Progenitor cell of endocrine pancreas (in vitro differentiated cells): ENCODE data around the gene CCDC102A. TPM values are rescaled to one million over a fixed set of nuclear protein-coding genes. Genes with fewer than 3 reads are reported as not detected.
"Not testable (repeated sequence)": the region's sequence is repeated elsewhere in the genome, so short reads cannot be mapped to it uniquely, and the experiment has no call there.

Experiments used
- DNase-seq: peaks from one replicate; pipeline ENCODE4 v3.0.0; 2021; ENCODE audit warnings: low spot score; ENCODE audit not compliant: unreplicated experiment
- H3K27ac Mint-ChIP-seq: 2 replicates; pipeline ENCODE4 v1.8.0; 2021; ENCODE audit warnings: mild to moderate bottlenecking, moderate library complexity, mixed read lengths
- H3K27me3 Mint-ChIP-seq: 2 replicates; pipeline ENCODE4 v1.8.0; 2021; ENCODE audit warnings: mixed read lengths
- H3K36me3 Mint-ChIP-seq: 2 replicates; pipeline ENCODE4 v1.8.0; 2022; ENCODE audit warnings: mixed read lengths; ENCODE audit not compliant: insufficient read depth
- H3K4me1 Mint-ChIP-seq: 2 replicates; pipeline ENCODE4 v1.8.0; 2021; ENCODE audit warnings: low read depth, mixed read lengths
- H3K4me3 Mint-ChIP-seq: 2 replicates; pipeline ENCODE4 v1.8.0; 2021; ENCODE audit warnings: low read depth, mild to moderate bottlenecking, moderate library complexity, mixed read lengths
- H3K9me3 Mint-ChIP-seq: 2 replicates; pipeline ENCODE4 v1.8.0; 2021; ENCODE audit warnings: low read depth, mixed read lengths
- total RNA-seq: library from RNA; stranded (reverse); gene quantifications from 2 replicates; pipeline ENCODE4 v1.2.1, GENCODE V29; 2021
- TF ChIP-seq, protein P1 (sequence below): fragments of 200-600 bp; sonication (generic); IDR thresholded peaks from one replicate; pipeline ENCODE4 v1.5.0; 2021; ENCODE audit warnings: antibody characterized with exemption, mild to moderate bottlenecking; ENCODE audit not compliant: unreplicated experiment

CCDC102A gene
- total RNA-seq, 1 donor from 2014 or later = 15.6 TPM

DNA sequence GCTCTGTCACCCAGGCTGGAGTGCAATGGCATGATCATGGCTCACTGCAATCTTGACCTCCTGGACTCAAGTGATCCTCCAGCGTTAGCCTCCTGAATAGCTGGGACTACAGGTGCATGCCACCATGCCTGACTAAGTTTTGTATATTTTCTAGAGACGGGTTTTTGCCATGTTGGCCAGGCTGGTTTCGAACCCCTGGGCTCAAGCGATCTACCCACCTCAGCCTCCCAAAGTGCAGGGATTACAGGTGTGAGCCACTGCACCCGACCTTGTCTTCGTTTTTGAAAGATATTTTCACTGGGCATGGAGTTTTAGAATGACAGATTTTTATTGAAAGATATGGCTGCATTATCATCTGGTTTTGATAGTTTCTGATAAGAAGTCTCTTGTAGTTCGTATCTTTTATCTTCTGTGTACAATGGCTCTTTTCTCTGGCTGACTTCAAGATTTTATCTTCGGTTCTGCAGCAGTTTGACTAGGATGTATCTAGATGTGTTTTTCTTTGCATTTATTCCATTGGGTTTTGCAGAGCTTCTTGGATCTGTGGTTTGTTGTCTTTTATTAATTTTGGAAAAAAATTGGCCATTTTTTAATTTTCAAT, 20.7 kb upstream of the CCDC102A start:
- no peak overlapping the region for H3K4me3 Mint-ChIP-seq
- H3K27ac Mint-ChIP-seq = no peak overlapping the region
- TF ChIP-seq, protein P1, sequence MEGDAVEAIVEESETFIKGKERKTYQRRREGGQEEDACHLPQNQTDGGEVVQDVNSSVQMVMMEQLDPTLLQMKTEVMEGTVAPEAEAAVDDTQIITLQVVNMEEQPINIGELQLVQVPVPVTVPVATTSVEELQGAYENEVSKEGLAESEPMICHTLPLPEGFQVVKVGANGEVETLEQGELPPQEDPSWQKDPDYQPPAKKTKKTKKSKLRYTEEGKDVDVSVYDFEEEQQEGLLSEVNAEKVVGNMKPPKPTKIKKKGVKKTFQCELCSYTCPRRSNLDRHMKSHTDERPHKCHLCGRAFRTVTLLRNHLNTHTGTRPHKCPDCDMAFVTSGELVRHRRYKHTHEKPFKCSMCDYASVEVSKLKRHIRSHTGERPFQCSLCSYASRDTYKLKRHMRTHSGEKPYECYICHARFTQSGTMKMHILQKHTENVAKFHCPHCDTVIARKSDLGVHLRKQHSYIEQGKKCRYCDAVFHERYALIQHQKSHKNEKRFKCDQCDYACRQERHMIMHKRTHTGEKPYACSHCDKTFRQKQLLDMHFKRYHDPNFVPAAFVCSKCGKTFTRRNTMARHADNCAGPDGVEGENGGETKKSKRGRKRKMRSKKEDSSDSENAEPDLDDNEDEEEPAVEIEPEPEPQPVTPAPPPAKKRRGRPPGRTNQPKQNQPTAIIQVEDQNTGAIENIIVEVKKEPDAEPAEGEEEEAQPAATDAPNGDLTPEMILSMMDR = no peak
- no peak for DNase-seq
- peaks cover 1% of the 10 kb centered on the region for H3K36me3 Mint-ChIP-seq
- peaks cover 8% of the 10 kb centered on the region for H3K27me3 Mint-ChIP-seq
- peaks cover 9% of the 10 kb centered on the region for H3K9me3 Mint-ChIP-seq
- no peaks in the 10 kb centered on the region for H3K4me1 Mint-ChIP-seq

DNA sequence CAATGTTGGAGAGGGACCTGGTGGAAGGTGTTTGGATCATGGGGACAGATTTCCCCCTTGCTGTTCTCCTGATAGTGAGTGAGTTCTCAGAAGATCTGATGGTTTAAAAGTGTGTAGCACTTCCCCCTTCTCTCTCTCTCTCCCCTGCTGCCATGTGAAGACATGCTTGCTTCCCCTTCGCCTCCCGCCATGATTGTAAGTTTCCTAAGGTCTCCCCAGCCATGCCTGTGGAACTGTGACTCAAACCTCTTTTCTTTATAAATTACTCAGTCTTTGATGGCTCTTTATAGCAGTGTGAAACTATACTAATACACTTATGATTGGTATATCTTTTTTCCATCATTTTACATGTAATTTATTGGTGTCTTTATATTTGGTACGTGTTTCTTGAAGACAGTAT, 19.5 kb upstream of the CCDC102A start:
- Mint-ChIP-seq H3K9me3 (peaks cover 3% of the 10 kb centered on the region), H3K36me3 (no peaks in the 10 kb centered on the region), H3K27ac (no peak overlapping the region), H3K27me3 (peaks cover 3% of the 10 kb centered on the region), H3K4me1 (no peaks in the 10 kb centered on the region), H3K4me3 (no peak overlapping the region)
- DNase-seq = no peak
- TF ChIP-seq, protein P1 = no peak

DNA sequence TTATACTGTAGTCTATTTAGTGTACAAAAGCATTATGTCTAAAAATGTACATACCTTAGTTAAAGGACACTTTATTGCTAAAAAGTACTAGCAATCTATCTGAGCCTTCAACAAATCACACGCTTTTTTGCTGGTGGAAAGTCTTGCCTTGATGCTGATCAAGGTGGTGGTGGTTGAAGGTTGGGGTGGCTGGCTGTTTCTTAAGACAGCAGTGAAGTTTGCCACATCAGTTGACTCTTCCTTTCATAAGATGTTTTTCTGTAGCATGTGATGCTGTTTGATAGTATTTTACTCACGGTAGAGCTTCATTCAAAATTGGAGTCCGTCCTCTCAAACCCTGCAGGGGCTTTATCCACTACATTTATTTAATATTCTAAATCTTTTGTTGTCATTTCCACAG, 14.7 kb upstream of the CCDC102A start:
- H3K27ac Mint-ChIP-seq = no peak overlapping the region
- no peak overlapping the region for H3K4me3 Mint-ChIP-seq
- H3K4me1 Mint-ChIP-seq = no peaks in the 10 kb centered on the region
- TF ChIP-seq, protein P1 = no peak
- no peaks in the 10 kb centered on the region for H3K9me3 Mint-ChIP-seq
- DNase-seq = no peak
- no peaks in the 10 kb centered on the region for H3K36me3 Mint-ChIP-seq
- no peaks in the 10 kb centered on the region for H3K27me3 Mint-ChIP-seq

DNA sequence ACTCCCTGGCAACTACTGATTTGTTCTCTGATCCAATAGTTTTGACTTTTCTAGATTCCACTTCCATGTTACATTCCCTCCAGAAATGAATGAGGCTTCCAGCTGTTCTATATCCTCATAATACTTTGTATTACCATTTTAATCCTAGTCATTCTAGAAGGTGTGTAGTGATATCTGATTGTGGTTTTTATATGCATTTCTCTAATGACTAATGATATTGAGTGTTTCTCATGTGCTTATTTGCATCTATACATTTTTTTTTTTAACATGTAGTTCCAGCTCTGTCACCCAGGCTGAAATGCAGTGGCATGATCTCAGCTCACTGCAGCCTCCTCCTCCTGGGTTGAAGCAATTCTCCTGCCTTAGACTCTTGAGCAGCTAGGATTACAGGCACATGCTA, 13.4 kb upstream of the CCDC102A start:
- H3K27ac Mint-ChIP-seq = no peak overlapping the region
- H3K4me3 Mint-ChIP-seq = no peak overlapping the region
- TF ChIP-seq, protein P1 = no peak
- no peaks in the 10 kb centered on the region for H3K27me3 Mint-ChIP-seq
- H3K36me3 Mint-ChIP-seq = no peaks in the 10 kb centered on the region
- no peak for DNase-seq
- no peaks in the 10 kb centered on the region for H3K4me1 Mint-ChIP-seq
- no peaks in the 10 kb centered on the region for H3K9me3 Mint-ChIP-seq

DNA sequence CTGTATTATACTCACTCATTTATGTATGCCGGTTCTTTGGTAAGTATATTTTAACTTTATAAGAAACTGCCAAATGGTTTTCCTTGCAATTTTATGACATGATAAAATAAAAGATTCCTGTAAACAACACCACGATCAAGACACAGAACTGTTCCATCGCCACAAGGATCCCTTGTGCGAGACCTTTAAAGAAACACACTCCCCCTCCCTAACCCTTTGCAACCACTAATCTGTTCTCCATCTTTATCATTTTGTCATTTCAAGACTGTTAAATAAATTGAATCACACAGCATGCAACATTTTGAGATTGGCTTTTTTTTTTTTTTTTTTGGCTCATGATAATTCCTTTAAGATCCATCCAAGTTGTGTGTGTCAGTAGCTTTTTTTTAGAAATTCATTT, 12.0 kb upstream of the CCDC102A start:
- H3K27me3 Mint-ChIP-seq = peaks cover 3% of the 10 kb centered on the region
- no peaks in the 10 kb centered on the region for H3K9me3 Mint-ChIP-seq
- H3K36me3 Mint-ChIP-seq = no peaks in the 10 kb centered on the region
- no peak overlapping the region for H3K27ac Mint-ChIP-seq
- H3K4me1 Mint-ChIP-seq = no peaks in the 10 kb centered on the region
- TF ChIP-seq, protein P1 = no peak
- DNase-seq = no peak
- no peak overlapping the region for H3K4me3 Mint-ChIP-seq

DNA sequence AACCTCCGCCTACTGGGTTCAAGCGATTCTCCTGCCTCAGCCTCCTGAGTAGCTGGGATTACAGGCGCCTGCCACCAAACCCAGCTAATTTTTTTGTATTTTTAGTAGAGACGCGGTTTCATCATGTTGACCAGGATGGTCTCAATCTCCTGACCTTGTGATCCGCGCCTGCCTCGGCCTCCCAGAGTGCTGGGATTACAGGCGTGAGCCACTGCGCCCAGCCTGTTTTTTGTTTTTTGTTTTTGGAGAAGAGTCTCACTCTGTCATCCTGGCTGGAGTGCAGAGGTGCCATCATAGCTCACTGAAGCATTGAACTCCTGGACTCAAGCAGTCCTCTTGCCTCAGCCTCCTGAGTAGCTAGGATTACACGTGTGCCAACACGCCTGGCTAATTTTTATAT, 11.2 kb upstream of the CCDC102A start:
- H3K27me3 Mint-ChIP-seq, H3K4me3 Mint-ChIP-seq, H3K9me3 Mint-ChIP-seq, H3K36me3 Mint-ChIP-seq, H3K27ac Mint-ChIP-seq, DNase-seq, H3K4me1 Mint-ChIP-seq: not testable (repeated sequence)
